Gastrocnemius medialis (tissue), 4 donors: ENCODE results near the gene CITED4.

Source experiments
- POLR2A ChIP-seq, 2 donors: fragments of 450-650 bp; IDR thresholded peaks; one replicate each; pipeline ENCODE4 v1.6.1; 2017; ENCODE audit warnings: antibody characterized with exemption in 2 of 2, mild to moderate bottlenecking in 2 of 2, moderate library complexity in 2 of 2
- TF ChIP-seq, protein P1 (sequence below), 5 experiments: fragments of 450-650 bp in 3 of 5; fragments of 200-600 bp in 2 of 5; sonication (generic) in 2 of 5; IDR thresholded peaks in 4 of 5; conservative IDR thresholded peaks in 1 of 5; 1 replicate in 4 of 5; 2 replicates in 1 of 5; pipeline ENCODE4 v1.5.1; 2016 to 2019; ENCODE audit warnings: antibody characterized with exemption in 5 of 5, mild to moderate bottlenecking in 3 of 5, moderate library complexity in 3 of 5

DNA sequence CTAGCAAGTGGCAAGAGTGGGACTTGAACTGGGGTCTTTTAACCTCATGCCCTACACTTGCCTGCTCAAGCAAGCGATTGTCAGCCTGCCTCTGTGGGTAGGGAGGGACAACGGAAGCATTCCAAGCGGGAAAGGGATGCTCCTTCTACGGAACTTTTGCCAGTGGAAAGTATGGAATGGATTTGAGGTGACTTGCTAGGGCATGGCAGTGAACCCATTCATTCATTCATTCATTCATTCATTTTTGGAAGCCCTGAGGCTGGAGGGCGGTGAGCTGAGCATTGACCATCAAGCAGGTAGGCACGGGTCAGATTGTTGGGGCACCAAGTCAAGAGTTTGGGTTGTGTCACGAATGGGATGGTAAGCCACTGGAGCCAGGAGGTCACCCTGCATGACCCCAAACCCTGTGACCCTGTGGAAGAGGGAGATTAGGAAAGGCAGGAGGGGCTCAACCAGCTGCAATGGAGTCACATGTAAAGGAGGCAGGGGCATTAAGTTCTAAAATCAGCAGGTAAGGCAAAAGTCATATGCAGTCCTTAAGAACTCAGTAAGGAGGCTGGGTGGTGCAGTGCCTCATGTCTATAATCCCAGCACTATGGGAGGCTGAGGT is 11.8 kb upstream of the CITED4 start:
- no peak for TF ChIP-seq POLR2A (IDR thresholded peaks at IDR 0.05)
- TF ChIP-seq, protein P1, sequence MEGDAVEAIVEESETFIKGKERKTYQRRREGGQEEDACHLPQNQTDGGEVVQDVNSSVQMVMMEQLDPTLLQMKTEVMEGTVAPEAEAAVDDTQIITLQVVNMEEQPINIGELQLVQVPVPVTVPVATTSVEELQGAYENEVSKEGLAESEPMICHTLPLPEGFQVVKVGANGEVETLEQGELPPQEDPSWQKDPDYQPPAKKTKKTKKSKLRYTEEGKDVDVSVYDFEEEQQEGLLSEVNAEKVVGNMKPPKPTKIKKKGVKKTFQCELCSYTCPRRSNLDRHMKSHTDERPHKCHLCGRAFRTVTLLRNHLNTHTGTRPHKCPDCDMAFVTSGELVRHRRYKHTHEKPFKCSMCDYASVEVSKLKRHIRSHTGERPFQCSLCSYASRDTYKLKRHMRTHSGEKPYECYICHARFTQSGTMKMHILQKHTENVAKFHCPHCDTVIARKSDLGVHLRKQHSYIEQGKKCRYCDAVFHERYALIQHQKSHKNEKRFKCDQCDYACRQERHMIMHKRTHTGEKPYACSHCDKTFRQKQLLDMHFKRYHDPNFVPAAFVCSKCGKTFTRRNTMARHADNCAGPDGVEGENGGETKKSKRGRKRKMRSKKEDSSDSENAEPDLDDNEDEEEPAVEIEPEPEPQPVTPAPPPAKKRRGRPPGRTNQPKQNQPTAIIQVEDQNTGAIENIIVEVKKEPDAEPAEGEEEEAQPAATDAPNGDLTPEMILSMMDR (IDR thresholded peaks at IDR 0.05 in 4 of 5, conservative IDR thresholded peaks at IDR 0.05 in 1 of 5), result no peak
